NCI-H510A (cell line): ENCODE results near the gene PDX1.

Source experiments
- DNase-seq: peaks from one replicate; lab custom pipeline; 2025; lab: John Stamatoyannopoulos, UW

PDX1 gene

DNA sequence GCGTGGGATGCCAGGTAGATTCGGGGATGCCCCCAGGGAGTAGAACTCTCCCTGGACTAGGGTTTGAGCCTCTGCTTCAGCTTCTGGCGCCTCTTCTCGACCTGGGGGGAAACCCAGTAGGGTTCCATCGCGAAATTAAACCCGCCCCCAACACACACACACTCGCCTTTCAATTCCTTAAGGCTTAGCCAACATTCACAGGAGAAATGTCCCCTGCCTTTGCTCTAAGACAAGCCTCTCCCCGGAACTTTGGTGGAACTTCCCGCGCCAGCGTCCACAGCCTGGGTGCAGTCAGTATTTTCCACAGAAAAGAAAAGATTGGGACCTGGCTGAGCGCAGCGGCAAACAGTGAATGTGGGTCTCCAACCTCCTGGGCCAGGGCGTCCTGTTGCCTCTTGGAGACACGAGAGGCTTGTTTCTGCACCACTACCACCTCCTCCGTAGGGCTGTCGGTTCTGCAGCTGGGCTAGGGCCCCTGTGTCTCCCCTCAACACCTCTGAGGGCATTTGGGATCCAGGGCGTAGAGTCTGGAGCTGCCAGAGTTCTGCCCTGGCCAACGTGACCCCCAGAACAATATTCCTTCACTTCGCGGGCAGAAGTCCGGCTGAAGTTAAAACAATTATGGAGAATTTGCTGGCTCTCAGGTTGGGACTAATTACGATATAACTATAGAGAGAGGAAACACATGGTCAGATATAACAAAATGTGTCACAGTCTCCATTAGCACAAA, 3.2 kb downstream of the PDX1 start:
- no peak for DNase-seq

- no peak for DNase-seq
Measured at GRCh38 chr13:27923794-27924528, 4.2 kb downstream of the PDX1 start.

DNA sequence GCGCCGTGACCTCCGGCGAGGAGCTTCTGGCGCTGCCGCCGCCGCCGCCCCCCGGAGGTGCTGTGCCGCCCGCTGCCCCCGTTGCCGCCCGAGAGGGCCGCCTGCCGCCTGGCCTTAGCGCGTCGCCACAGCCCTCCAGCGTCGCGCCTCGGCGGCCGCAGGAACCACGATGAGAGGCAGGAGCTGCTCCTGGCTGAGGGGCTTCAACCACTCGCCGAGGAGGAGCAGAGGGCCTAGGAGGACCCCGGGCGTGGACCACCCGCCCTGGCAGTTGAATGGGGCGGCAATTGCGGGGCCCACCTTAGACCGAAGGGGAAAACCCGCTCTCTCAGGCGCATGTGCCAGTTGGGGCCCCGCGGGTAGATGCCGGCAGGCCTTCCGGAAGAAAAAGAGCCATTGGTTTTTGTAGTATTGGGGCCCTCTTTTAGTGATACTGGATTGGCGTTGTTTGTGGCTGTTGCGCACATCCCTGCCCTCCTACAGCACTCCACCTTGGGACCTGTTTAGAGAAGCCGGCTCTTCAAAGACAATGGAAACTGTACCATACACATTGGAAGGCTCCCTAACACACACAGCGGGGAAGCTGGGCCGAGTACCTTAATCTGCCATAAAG, 4.8 kb downstream of the PDX1 start:
- no peak for DNase-seq

DNA sequence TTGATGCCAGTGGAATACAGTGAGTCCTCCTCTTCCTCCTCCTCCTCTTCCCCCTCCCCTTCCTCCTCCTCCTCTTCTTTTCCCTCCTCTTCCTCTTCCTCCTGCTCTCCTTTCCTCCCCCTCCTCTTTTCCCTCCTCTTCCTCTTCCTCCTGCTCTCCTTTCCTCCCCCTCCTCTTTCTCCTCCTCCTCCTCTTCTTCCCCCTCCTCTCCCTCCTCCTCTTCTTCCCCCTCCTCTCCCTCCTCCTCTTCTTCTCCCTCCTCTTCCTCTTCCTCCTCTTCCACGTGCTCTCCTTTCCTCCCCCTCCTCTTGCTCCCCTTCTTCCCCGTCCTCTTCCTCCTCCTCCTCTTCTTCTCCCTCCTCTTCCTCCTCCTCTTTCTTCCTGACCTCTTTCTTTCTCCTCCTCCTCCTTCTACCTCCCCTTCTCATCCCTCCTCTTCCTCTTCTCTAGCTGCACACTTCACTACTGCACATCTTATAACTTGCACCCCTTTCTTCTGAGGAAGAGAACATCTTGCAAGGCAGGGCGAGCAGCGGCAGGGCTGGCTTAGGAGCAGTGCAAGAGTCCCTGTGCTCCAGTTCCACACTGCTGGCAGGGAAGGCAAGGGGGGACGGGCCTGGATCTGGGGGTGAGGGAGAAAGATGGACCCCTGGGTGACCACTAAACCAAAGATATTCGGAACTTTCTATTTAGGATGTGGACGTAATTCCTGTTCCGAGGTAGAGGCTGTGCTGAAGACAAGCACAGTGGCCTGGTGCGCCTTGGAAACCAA, 5.6 kb downstream of the PDX1 start:
- no peak for DNase-seq

DNA sequence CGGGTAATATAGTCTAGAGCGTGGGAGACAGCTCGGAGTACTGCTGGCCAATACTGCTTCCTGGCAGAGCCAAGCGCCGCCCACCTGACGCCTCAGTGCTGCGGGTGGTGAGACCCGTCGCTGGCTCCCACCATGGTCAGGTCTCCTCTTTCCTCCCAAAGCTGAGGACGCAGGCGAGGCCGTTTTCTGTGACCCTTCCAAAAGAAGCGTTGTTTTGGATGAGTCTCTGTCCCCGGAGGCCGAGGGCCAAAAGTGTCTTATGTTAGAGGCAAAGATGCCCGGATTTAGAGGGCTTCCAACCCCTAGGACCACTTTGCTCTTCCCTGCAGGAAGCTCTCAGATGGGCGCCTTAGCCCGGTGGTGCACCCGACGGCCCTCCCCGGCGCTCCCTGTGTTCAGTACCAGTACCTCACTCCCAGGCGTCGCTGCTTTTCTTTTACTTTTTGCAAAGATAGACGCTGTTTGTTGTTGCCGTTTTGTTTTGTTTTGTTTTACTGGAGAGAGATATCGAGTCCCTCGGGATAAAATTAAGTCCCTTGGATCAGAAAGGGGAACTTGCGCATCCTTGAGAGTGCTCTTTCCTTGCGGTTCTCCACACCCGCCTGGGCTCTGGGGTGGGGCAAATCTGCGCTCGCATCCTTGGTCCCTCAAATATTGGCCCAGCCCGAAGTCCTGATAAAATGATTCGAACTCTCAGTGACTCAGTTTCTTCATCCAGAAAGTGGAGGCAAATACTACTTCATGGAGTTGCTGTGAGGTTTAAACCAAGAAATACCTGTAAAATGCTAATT, 7.0 kb downstream of the PDX1 start:
- no peak for DNase-seq

GRCh38 chr13:27927444-27928352, 7.9 kb downstream of the PDX1 start:
- no peak for DNase-seq

- DNase-seq: no peak
Measured at GRCh38 chr13:27928353-27928804, 8.6 kb downstream of the PDX1 start.

GRCh38 chr13:27928805-27929753, 9.3 kb downstream of the PDX1 start:
- no peak for DNase-seq

GRCh38 chr13:27929868-27930267, 10.1 kb downstream of the PDX1 start:
- DNase-seq: no peak

GRCh38 chr13:27933118-27933517, 13.3 kb downstream of the PDX1 start:
- no peak for DNase-seq

DNA sequence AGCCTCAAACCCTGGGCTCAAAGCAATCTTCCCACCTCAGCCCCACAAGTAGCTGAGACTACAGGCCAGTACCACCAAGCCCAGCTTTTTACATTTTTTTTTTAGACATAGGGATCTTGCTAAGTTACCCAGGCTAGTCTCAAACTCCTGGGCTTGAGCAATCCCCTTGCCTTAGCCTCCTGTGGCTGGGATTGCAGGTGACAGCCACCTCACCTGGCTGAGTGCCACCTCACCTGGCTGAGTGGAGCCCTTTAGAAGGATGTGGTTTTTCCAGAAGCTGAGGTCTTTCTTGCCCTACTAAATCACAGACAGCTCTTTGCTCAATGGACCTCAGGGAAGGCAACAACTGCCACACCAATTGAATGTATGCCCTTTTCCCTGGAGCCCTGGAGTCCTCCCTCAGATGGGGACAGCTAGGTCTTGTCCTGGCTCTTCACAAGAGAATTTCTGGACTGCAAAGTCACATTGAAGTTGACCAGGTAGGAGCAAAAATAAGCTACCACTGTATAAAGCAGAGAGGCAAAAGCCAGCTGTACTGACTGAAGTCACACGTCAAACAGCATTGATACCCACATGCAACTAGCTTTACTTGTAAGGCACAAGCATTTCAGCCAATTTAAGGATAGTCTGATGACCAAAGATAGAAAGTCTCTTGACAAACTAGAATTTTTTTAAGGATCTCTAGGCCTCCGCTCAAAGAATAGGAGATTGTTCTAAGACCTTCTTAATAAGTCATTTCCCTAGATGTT, 14.0 kb downstream of the PDX1 start:
- no peak for DNase-seq

DNA sequence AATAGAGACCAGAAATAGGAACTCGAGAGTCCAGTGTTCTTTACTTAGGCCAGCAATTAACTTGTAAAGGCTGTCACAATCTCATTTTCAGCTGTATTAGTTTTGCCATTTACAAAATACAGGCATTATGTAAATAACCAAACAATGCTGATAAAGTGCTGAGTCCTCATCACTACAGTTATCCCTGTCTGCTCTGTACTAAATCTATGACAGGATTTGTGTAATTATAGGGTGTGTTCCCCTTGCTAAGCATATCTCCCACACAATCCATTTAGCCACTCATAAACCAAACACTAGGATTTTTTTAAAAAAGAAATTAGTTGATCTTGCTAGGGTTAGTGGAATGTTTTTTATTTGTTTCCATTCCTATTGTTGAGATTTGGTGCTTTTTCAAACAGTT, 23.2 kb downstream of the PDX1 start:
- DNase-seq: no peak

- no peak for DNase-seq
Measured at GRCh38 chr13:27952876-27953675, 33.3 kb downstream of the PDX1 start.

DNA sequence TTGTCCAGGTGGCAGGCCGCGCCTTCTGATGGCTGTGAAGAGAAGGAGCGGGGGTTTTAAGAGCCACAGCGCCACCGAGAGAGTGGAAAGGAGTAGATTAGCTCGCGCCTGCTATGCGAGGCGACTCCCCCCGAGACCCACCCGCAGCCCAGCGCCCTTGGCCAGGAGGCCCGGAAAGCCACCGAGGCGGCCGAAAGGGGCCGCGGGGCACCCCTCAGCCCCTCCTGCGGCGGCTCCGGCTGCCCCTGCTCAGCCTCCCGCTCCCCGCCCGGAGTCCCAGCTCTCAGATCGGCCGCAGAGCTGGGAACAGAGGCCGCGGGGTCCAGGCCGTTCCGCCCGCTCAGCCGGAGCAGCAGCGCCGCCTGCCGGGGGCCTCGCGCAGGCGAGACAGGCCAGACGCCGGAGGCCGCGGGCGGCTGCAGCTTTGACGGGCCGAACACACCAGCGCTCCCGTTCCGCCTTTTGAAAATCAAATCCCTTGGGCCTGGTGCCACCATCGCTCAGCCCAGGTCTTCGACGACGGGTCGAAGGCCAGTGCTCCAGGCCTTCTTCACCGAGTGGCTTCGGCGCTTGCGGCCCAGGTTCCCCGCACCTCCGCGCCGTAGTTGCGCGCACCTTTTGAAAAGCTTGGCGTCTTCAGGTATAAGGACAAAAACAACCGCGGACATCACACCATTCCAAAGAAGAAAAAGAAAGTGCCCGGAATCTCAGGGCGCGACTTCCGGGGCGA, 34.0 kb downstream of the PDX1 start:
- DNase-seq: peak; percentile 69

- peak; percentile 53 for DNase-seq
Measured at GRCh38 chr13:27954406-27954851, 34.6 kb downstream of the PDX1 start.

DNA sequence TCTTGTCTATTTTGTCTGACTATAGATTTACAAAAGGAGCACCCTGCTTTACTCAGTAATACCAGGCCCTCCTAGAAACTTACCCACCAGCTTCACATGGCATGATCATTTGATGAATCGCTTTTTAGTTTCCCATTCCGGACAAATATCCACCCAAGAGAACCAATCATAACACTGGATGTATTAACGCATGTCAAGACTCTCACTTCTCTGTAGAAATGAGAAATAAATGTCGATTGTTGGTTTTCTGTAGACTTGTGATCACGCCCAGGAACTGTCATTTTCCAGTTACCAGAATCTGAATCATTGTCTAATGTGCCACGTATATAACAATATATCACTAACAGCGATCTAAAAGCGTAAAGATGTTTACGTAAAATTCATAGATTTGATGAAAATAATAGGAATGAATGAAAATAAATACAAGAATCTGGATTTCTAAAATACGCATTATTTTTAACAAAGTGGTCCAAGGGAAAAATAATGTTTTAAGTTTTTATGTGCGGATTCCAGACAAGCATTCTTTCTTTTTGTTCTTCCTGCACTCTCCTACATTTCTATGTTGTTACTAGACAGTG, 35.3 kb downstream of the PDX1 start:
- no peak for DNase-seq
